GM12892 (cell line): Measurements from ENCODE around the gene CPXM2.

ENCODE experiments used
- POLR2A ChIP-seq: IDR thresholded peaks from 2 replicates; pipeline ENCODE4 v1.6.1; 2011; ENCODE audit warnings: low read depth, low read length, control low read depth
- TAF1 ChIP-seq: IDR thresholded peaks from 2 replicates; pipeline ENCODE4 v1.6.1; 2011; ENCODE audit warnings: low read depth, mild to moderate bottlenecking, control low read depth, low read length, borderline replicate concordance

DNA sequence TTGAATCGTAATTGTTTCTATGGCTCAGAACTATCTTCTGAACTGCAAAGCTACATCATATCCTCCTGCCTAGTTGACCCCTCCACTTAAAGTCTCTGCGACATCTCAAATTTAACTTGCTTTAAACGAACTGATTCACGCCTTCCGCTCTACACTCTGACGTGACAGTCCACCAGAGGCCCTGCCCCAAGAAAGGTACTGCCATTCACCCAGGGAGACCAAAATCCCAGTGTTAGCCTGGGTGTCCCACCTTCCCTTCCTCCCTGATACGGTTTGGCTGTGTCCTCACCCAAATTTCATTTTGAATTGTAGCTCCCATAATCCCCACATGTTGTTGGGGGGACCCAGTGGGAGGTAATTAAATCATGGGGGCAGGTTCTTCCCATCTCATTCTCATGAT is 90.8 kb downstream of the CPXM2 start:
- TF ChIP-seq POLR2A (no peak), TAF1 (no peak)
